ENCODE results near the gene GPI.

DNA sequence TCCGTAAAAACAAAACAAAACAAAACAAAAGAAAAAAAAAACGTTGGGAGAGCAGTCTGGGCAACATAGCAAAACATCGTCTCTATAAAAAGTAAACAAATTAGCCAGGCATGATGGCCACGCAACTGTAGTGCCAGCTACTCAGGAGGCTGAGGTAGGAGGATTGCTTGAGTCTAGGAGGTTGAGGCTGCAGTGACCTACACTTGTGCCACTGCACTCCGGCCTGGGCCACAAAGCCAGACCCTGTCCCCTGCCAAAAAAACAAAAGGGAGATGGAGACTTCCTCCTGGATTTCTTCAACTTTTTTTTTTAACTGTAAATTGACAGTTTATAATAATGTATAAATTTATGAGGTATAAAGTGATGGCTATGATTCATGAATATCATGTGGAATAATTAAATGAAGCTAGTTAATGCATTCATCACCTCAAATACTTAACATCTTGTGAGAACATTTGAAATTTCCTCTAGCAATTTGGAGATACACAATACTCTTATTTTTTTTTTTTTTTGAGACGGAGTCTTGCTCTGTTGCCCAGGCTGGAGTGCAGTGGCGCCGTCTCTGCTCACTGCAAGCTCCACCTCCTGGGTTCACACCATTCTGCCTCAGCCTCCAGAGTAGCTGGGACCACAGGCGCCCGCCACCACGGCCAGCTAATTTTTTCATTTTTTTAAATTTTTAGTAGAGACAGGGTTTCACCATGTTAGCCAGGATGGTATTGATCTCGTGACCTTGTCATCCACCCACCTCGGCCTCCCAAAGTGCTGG, 41.1 kb downstream of the GPI start:
- no peak for TF ChIP-seq SUZ12 (IDR thresholded peaks at IDR 0.05)
- TF ChIP-seq BHLHE40 (IDR thresholded peaks at IDR 0.05; ENCODE audit: borderline replicate concordance), result no peak
- TF ChIP-seq ELF4 (IDR thresholded peaks at IDR 0.05), result no peak
